Measurements from ENCODE around the gene KIRREL3.

GRCh38 chr11:126843096-126843495 lies 157.5 kb downstream of the KIRREL3 start:
- no peak for TF ChIP-seq CTCF (conservative IDR thresholded peaks at IDR 0.05; ENCODE audit: low read depth, low read length)
- TF ChIP-seq EZH2phosphoT487 (IDR thresholded peaks at IDR 0.05; ENCODE audit: borderline replicate concordance, low read length) = no peak
- TF ChIP-seq EZH2 (IDR thresholded peaks at IDR 0.05; ENCODE audit: low read length, unreplicated experiment) = no peak

Data from PC-3 (cell line).